Hematopoietic multipotent progenitor cell treated with erythropoietin and hydrocortisone succinate and interleukin-3 and kit ligand, for 15 days (in vitro differentiated cells): ENCODE data around the gene GRB7.
"Not testable (repeated sequence)": the region's sequence is repeated elsewhere in the genome, so short reads cannot be mapped to it uniquely, and the experiment has no call there.

Source experiments
- DNase-seq: peaks from one replicate; pipeline ENCODE4 v3.0.0-alpha.2; 2015; ENCODE audit warnings: low spot score

The GRB7 gene

GRCh38 chr17:39752241-39752881 is 14.6 kb downstream of the GRB7 start:
- DNase-seq, result no peak

- peak; percentile 58 for DNase-seq
Measured at GRCh38 chr17:39753514-39754160, 15.9 kb downstream of the GRB7 start.

GRCh38 chr17:39754161-39754957 is 16.6 kb downstream of the GRB7 start:
- peak; percentile 86 for DNase-seq

- DNase-seq, result no peak
Measured at GRCh38 chr17:39754958-39755553, 17.3 kb downstream of the GRB7 start.

- no peak for DNase-seq
Measured at GRCh38 chr17:39755554-39756379, 18.0 kb downstream of the GRB7 start.

- DNase-seq, result no peak
Measured at GRCh38 chr17:39756380-39757079, 18.8 kb downstream of the GRB7 start.

GRCh38 chr17:39757176-39757662 is 19.5 kb downstream of the GRB7 start:
- DNase-seq, result no peak

- no peak for DNase-seq
Measured at GRCh38 chr17:39757931-39758873, 20.5 kb downstream of the GRB7 start.

- no peak for DNase-seq
Measured at GRCh38 chr17:39759204-39759603, 21.5 kb downstream of the GRB7 start.

- DNase-seq, result no peak
Measured at GRCh38 chr17:39761861-39762496, 24.2 kb downstream of the GRB7 start.

- DNase-seq, result no peak
Measured at GRCh38 chr17:39763051-39763820, 25.5 kb downstream of the GRB7 start.

- not testable (repeated sequence) for DNase-seq
Measured at GRCh38 chr17:39764171-39764570, 26.4 kb downstream of the GRB7 start.

GRCh38 chr17:39765175-39765574 is 27.4 kb downstream of the GRB7 start:
- DNase-seq, result no peak

GRCh38 chr17:39765766-39766165 is 28.0 kb downstream of the GRB7 start:
- no peak for DNase-seq

- no peak for DNase-seq
Measured at GRCh38 chr17:39767147-39767546, 29.4 kb downstream of the GRB7 start.

- no peak for DNase-seq
Measured at GRCh38 chr17:39769974-39770587, 32.3 kb downstream of the GRB7 start.

- no peak for DNase-seq
Measured at GRCh38 chr17:39772415-39772814, 34.7 kb downstream of the GRB7 start.
